SU-DHL-6 (cell line): ENCODE results near the gene RAB6B.

Experiments
- H2AFZ ChIP-seq: fragments of 200-600 bp; sonication (generic); 2 replicates; pipeline ENCODE4 v1.6.1; 2014; ENCODE audit warnings: low read depth, mild to moderate bottlenecking, moderate library complexity, mixed read lengths, antibody characterized with exemption, low read length; ENCODE audit not compliant: severe bottlenecking
- H3F3A ChIP-seq: fragments of 200-600 bp; shearing (Covaris generic); 2 replicates; pipeline ENCODE4 v1.6.0; 2016; ENCODE audit warnings: antibody characterized with exemption, mild to moderate bottlenecking; ENCODE audit not compliant: insufficient read depth
- H3K27ac ChIP-seq: fragments of 200-600 bp; sonication (generic); 2 replicates; pipeline ENCODE4 v1.5.1; 2016; ENCODE audit warnings: low read depth, mild to moderate bottlenecking, low read length, moderate library complexity, mixed read lengths
- H3K27me3 ChIP-seq: fragments of 200-600 bp; sonication (generic), shearing (Covaris generic); 2 replicates; pipeline ENCODE4 v1.6.0; 2014; ENCODE audit warnings: mild to moderate bottlenecking, low read length
- H3K36me3 ChIP-seq: fragments of 200-600 bp; sonication (generic); 2 replicates; pipeline ENCODE4 v1.6.1; 2014; ENCODE audit warnings: mild to moderate bottlenecking, low read length, mixed read lengths
- H3K4me2 ChIP-seq: fragments of 300-600, 200-600 bp; shearing (Covaris generic), sonication (generic); 2 replicates; pipeline ENCODE4 v1.6.0; 2014; ENCODE audit warnings: low read length, low read depth, mild to moderate bottlenecking; ENCODE audit not compliant: poor library complexity, severe bottlenecking
- H3K4me3 ChIP-seq: fragments of 200-600 bp; sonication (generic); 2 replicates; pipeline ENCODE4 v1.5.1; 2014; ENCODE audit warnings: antibody characterized with exemption, low read length, mild to moderate bottlenecking, mixed read lengths; ENCODE audit not compliant: insufficient read depth, poor library complexity, severe bottlenecking
- H3K79me2 ChIP-seq: fragments of 200-600 bp; sonication (generic); 2 replicates; pipeline ENCODE4 v1.6.1; 2014; ENCODE audit warnings: mild to moderate bottlenecking, low read length, moderate library complexity; ENCODE audit not compliant: insufficient read depth
- H3K9ac ChIP-seq: fragments of 200-600 bp; sonication (generic); 2 replicates; pipeline ENCODE4 v1.7.0; 2014; ENCODE audit warnings: mild to moderate bottlenecking, low read length
- H3K9me2 ChIP-seq: fragments of 200-600 bp; sonication (generic); replicated peaks from 2 replicates; pipeline ENCODE4 v1.6.1; 2014; ENCODE audit warnings: low read length; ENCODE audit not compliant: insufficient read depth
- H3K9me3 ChIP-seq: fragments of 200-600 bp; sonication (generic); 2 replicates; pipeline ENCODE4 v1.6.1; 2014; ENCODE audit warnings: low read length, mixed read lengths; ENCODE audit not compliant: insufficient read depth
- H4K20me1 ChIP-seq: fragments of 200-600 bp; sonication (generic); 2 replicates; pipeline ENCODE4 v1.6.1; 2014; ENCODE audit warnings: low read depth, mild to moderate bottlenecking, antibody characterized with exemption, low read length, moderate library complexity, mixed read lengths
- EZH2phosphoT487 ChIP-seq: fragments of 200-600 bp; sonication (generic), shearing (Covaris generic); conservative IDR thresholded peaks from 2 replicates; pipeline ENCODE4 v1.6.1; 2018; ENCODE audit warnings: mild to moderate bottlenecking, antibody characterized with exemption, low read length, moderate library complexity, mixed read lengths
- TF ChIP-seq, protein P1 (sequence below): fragments of 200-600 bp; sonication (generic); IDR thresholded peaks from one replicate; pipeline ENCODE4 v1.5.1; 2017; ENCODE audit warnings: antibody characterized with exemption, mild to moderate bottlenecking, low read length, moderate library complexity; ENCODE audit not compliant: insufficient read depth, poor library complexity, severe bottlenecking

Gene RAB6B

DNA sequence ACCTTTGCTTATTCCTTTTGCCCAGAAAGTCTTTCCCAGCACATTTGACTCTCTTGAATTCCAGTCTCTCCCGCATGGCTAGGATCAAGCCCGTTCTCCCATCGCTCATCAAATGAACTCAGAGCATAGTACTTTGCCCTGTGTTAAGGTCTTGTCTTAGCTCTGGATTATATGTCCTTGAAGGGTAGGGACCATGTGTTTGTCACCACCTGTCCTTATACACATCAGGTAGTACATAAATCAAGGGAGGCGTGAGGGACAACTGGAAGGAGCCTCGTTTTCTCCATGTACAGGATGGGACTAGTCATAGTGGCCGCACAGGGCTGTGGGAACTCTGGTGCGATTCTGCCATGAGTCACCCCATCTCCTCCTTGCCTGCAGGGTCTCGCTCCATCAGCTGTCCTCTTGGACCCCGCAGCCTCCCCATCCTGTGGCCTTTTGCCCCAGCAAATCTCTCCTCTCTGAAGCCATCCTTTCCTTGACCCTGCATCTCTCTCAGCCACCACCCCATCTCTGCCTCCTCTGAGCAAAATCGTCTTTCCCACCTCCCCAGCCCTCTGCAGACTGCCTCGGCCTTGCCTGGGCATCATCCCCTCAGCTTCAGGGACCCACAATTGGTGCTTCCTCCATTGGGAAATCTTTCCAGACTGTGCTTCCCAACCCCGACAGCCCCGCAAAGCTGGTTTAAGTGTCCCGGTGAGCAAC, 33.4 kb upstream of the RAB6B start:
- H3K9me3 ChIP-seq: no peaks in the 10 kb centered on the region
- TF ChIP-seq, protein P1, sequence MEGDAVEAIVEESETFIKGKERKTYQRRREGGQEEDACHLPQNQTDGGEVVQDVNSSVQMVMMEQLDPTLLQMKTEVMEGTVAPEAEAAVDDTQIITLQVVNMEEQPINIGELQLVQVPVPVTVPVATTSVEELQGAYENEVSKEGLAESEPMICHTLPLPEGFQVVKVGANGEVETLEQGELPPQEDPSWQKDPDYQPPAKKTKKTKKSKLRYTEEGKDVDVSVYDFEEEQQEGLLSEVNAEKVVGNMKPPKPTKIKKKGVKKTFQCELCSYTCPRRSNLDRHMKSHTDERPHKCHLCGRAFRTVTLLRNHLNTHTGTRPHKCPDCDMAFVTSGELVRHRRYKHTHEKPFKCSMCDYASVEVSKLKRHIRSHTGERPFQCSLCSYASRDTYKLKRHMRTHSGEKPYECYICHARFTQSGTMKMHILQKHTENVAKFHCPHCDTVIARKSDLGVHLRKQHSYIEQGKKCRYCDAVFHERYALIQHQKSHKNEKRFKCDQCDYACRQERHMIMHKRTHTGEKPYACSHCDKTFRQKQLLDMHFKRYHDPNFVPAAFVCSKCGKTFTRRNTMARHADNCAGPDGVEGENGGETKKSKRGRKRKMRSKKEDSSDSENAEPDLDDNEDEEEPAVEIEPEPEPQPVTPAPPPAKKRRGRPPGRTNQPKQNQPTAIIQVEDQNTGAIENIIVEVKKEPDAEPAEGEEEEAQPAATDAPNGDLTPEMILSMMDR: no peak
- TF ChIP-seq EZH2phosphoT487: no peak
- H3K27ac ChIP-seq: no peak overlapping the region
- H3K9me2 ChIP-seq: no peaks in the 10 kb centered on the region
- no peak overlapping the region for H2AFZ ChIP-seq
- H3K27me3 ChIP-seq: no peaks in the 10 kb centered on the region
- no peaks in the 10 kb centered on the region for H4K20me1 ChIP-seq
- no peak overlapping the region for H3K4me2 ChIP-seq
- no peaks in the 10 kb centered on the region for H3K36me3 ChIP-seq
- H3K4me3 ChIP-seq: no peak overlapping the region
- H3F3A ChIP-seq: no peaks in the 10 kb centered on the region
- no peak overlapping the region for H3K9ac ChIP-seq
- no peaks in the 10 kb centered on the region for H3K79me2 ChIP-seq

DNA sequence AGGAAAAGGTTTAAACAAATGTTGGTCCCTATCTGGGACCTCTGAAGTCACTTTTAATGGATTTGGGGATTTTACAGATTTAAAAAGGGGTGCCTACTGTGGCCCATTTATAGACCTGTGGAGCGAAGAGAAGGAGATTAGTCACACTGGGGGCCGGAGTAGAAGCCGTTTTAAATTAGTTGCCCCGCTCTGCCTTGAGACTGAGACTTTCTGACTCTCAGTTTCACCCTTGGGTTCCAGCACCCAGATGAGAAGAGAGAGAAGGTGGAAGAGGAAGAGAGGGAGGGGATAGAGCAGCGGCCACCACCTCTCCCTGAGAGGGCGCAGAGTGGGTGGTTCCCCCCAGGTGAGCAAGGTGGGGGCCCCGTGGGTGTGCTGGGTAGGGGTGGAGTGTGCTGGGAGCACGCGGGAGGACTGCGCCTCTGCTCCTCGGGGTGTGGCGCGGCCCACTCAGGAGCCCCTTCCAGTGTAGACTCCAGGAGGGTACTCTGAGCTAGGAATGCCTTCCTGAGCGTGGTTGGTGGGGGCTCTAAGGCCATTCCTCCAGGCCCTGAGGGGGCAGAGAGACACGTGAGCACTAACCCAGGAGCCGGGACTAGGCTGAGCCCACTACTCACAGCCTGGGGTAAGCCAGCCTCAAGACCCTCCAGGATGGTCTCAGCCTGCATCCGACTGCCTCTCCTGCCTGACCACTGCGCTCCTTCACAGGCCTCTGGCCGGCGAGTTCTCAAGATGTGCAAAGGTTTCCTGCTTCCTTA, 32.6 kb upstream of the RAB6B start:
- H3K9me2 ChIP-seq: no peaks in the 10 kb centered on the region
- H3K4me3 ChIP-seq: no peak overlapping the region
- no peaks in the 10 kb centered on the region for H3K36me3 ChIP-seq
- no peaks in the 10 kb centered on the region for H3K27me3 ChIP-seq
- H3K79me2 ChIP-seq: no peaks in the 10 kb centered on the region
- no peaks in the 10 kb centered on the region for H4K20me1 ChIP-seq
- H3K27ac ChIP-seq: no peak overlapping the region
- TF ChIP-seq, protein P1: no peak
- TF ChIP-seq EZH2phosphoT487: 0 out of 2 replicates have a peak, but pooled peaks have one; percentile 82
- H3F3A ChIP-seq: no peaks in the 10 kb centered on the region
- no peak overlapping the region for H2AFZ ChIP-seq
- no peak overlapping the region for H3K9ac ChIP-seq
- no peaks in the 10 kb centered on the region for H3K9me3 ChIP-seq
- H3K4me2 ChIP-seq: peak overlapping the region; percentile 48

DNA sequence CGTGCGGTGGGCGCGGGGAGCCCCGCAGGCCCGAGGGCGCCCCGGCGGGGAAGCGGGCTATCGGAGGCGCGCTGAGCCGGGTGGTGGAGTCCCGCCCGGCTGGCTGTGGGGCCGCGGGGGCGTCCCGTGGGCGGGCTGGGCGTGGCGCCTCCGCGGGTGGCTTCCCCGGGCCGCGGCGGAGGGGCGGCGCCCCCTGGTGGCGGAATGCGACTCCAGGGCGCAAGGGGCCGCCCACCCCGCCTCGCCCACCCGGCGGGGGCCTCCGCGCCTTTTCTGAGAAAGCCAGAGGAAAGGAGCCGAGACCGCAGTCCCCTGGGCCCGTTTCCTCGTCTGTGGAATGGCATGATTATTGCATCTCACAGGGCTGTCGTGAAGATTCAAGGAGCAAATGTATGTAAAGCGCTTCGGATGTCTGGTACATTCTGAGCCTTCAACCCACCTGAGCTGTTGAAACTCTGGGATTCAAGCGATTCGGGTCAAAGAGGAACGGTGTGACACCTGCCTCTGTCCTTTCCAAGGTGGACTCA, 31.9 kb upstream of the RAB6B start:
- Histone ChIP-seq H3K4me3 (no peak overlapping the region), H4K20me1 (no peaks in the 10 kb centered on the region), H2AFZ (no peak overlapping the region), H3K27ac (no peak overlapping the region), H3K79me2 (no peaks in the 10 kb centered on the region), H3K9ac (no peak overlapping the region), H3K9me2 (no peaks in the 10 kb centered on the region), H3K9me3 (no peaks in the 10 kb centered on the region), H3K27me3 (no peaks in the 10 kb centered on the region), H3F3A (no peaks in the 10 kb centered on the region), H3K4me2 (peak overlapping the region; percentile 48), H3K36me3 (no peaks in the 10 kb centered on the region)
- TF ChIP-seq EZH2phosphoT487: no peak
- TF ChIP-seq, protein P1: peak; percentile 59
